Transverse colon (tissue), 4 donors: ENCODE data around the gene NR4A2. TPM values are rescaled to one million over a fixed set of nuclear protein-coding genes. Genes with fewer than 3 reads are reported as not detected.

Source experiments
- DNase-seq: peaks from one replicate; pipeline ENCODE4 v3.0.0-alpha.2; 2019
- H3K27ac ChIP-seq, 4 donors: fragments of 200-600 bp; sonication (generic); 2 replicates each; pipeline ENCODE4 v1.5.1; 2016 to 2018; ENCODE audit warnings: inconsistent platforms in 4 of 4
- H3K27me3 ChIP-seq: fragments of 200-600 bp; sonication (generic); 2 replicates; pipeline ENCODE4 v1.5.1; 2017; ENCODE audit warnings: inconsistent platforms
- H3K36me3 ChIP-seq, 4 donors: fragments of 200-600 bp; sonication (generic); 2 replicates each; pipeline ENCODE4 v1.5.1; 2017 to 2019; ENCODE audit warnings: inconsistent platforms in 4 of 4
- H3K4me1 ChIP-seq, 4 donors: fragments of 200-600 bp; sonication (generic); 2 replicates each; pipeline ENCODE4 v1.5.1; 2017 to 2020; ENCODE audit warnings: inconsistent platforms in 4 of 4
- H3K4me3 ChIP-seq, 4 donors: fragments of 200-600 bp; sonication (generic); 1 replicate in 1 of 4; 2 replicates in 3 of 4; pipeline versions ENCODE4 v1.5.1 to v1.6.1; 2017 to 2019; ENCODE audit warnings: inconsistent platforms in 4 of 4
- H3K9me3 ChIP-seq, 2 donors: fragments of 200-600 bp; sonication (generic); 2 replicates each; pipeline ENCODE4 v1.5.1; 2017 to 2019; ENCODE audit warnings: inconsistent platforms in 2 of 2
- EP300 ChIP-seq: sonication (generic); formaldehyde crosslinking; IDR thresholded peaks from one replicate; pipeline ENCODE4 v1.6.1; 2017; ENCODE audit warnings: antibody characterized with exemption, low read depth
- POLR2A ChIP-seq: fragments of 450-650 bp; IDR thresholded peaks from one replicate; pipeline ENCODE4 v1.6.1; 2016; ENCODE audit warnings: antibody characterized with exemption, mild to moderate bottlenecking, moderate library complexity
- POLR2AphosphoS5 ChIP-seq, 3 donors: sonication (generic); formaldehyde crosslinking; IDR thresholded peaks; one replicate each; pipeline ENCODE4 v1.6.1; 2016; ENCODE audit warnings: antibody characterized with exemption in 3 of 3
- WGBS, 2 donors: methylation state at CpG; one replicate each; pipeline ENCODE4 v1.1.5; 2018; ENCODE audit warnings: low coverage in 1 of 2; 5-methylcytosine and 5-hydroxymethylcytosine counted together
- in situ Hi-C, 4 donors: fragments of 200-750 bp; cut with MboI; loops; one replicate each; pipeline versions ENCODE4 v1.15.0 to v1.15.1; 2017; ENCODE audit warnings: low sequenced_read_pairs in 3 of 4, low pct_ligation_motif_present in 1 of 4, low pct_unique_long_range_greater_than_20kb in 1 of 4
- intact Hi-C: fragments of 100-400 bp; cut with DNase I; formaldehyde crosslinking; loops from one replicate; pipeline ENCODE4 v1.15.1; 2023; ENCODE audit warnings: low total_unique reads
- total RNA-seq, 4 donors: library from RNA; depleted of rRNA; stranded (reverse); fragments of >200 nt; gene quantifications; one replicate each; pipeline ENCODE4 v1.1.0, GENCODE V29; 2016
- TF ChIP-seq, protein P1 (sequence below), 5 experiments: fragments of 200-600 bp in 3 of 5; fragments of 450-650 bp in 2 of 5; sonication (generic) in 3 of 5; IDR thresholded peaks; 1 replicate in 2 of 5; 2 replicates in 3 of 5; pipeline ENCODE4 v1.5.1; 2016 to 2017; ENCODE audit warnings: antibody characterized with exemption in 5 of 5, inconsistent platforms in 3 of 5, mild to moderate bottlenecking in 2 of 5, moderate library complexity in 1 of 5

The NR4A2 gene
- total RNA-seq, 4 donors from 2014 or later = 2.9 to 7.4 (median 4.1) TPM

- Histone ChIP-seq H3K27me3 (peaks cover 3% of the 10 kb centered on the region), H3K4me1 (peaks cover 15 to 57% (median 31%) of the 10 kb centered on the region in 4 donors), H3K27ac (peak overlapping the region; percentile 98 to 100 (median 98)), H3K4me3 (peak overlapping the region; percentile 67 to 95 (median 82)), H3K9me3 (no peaks in the 10 kb centered on the region), H3K36me3 (no peaks in the 10 kb centered on the region)
- TF ChIP-seq, protein P1, sequence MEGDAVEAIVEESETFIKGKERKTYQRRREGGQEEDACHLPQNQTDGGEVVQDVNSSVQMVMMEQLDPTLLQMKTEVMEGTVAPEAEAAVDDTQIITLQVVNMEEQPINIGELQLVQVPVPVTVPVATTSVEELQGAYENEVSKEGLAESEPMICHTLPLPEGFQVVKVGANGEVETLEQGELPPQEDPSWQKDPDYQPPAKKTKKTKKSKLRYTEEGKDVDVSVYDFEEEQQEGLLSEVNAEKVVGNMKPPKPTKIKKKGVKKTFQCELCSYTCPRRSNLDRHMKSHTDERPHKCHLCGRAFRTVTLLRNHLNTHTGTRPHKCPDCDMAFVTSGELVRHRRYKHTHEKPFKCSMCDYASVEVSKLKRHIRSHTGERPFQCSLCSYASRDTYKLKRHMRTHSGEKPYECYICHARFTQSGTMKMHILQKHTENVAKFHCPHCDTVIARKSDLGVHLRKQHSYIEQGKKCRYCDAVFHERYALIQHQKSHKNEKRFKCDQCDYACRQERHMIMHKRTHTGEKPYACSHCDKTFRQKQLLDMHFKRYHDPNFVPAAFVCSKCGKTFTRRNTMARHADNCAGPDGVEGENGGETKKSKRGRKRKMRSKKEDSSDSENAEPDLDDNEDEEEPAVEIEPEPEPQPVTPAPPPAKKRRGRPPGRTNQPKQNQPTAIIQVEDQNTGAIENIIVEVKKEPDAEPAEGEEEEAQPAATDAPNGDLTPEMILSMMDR (IDR thresholded peaks at IDR 0.05) = peak in 2 of 5 experiments; percentile 7 to 17
- TF ChIP-seq EP300 (peak; percentile 66), POLR2AphosphoS5 (IDR thresholded peaks at IDR 0.05) (peak; percentile 71 to 84 (median 80)), POLR2A (peak; percentile 62)
- peak; percentile 93 for DNase-seq
- intact Hi-C loops (loop anchor here (2.0 to 5.0 kb wide), 2 partner anchors 66 to 103 kb away; partner anchors contain the start of gene GPD2), in situ Hi-C loops (loop anchor here in 3 of 4 donors (25.0 kb wide), 2 partner anchors 103 to 253 kb away; partner anchors contain the start of gene GPD2 (in 2 of the 3))
- 1 to 2% methylated on average over 8 to 40 of the region's 40 CpGs for WGBS, 2 donors
Observed at GRCh38 chr2:156334496-156335478, 2.3 kb upstream of the NR4A2 start.

GRCh38 chr2:156333951-156334495, 1.5 kb upstream of the NR4A2 start:
- peak; percentile 77 for DNase-seq
- in situ Hi-C loops (loop anchor here in 3 of 4 donors (25.0 kb wide), 2 partner anchors 103 to 253 kb away; partner anchors contain the start of gene GPD2 (in 2 of the 3)), intact Hi-C loops (loop anchor here (2.0 to 5.0 kb wide), 2 partner anchors 67 to 103 kb away; partner anchors contain the start of gene GPD2)
- 0% methylated on average over 44 of the region's 48 CpGs; no CpG with 5 or more reads in 1 of the 2 donors for WGBS, 2 donors
- TF ChIP-seq EP300 (no peak), POLR2AphosphoS5 (IDR thresholded peaks at IDR 0.05) (peak in 2 of 3 donors; percentile 26 to 53), POLR2A (peak; percentile 79)
- TF ChIP-seq, protein P1 (IDR thresholded peaks at IDR 0.05) = peak in 2 of 5 experiments; percentile 13 to 37
- Histone ChIP-seq H3K27me3 (peaks cover 3% of the 10 kb centered on the region), H3K9me3 (no peaks in the 10 kb centered on the region), H3K27ac (peak overlapping the region; percentile 98 to 100 (median 98)), H3K4me1 (peaks cover 8 to 49% (median 25%) of the 10 kb centered on the region in 4 donors), H3K36me3 (no peaks in the 10 kb centered on the region), H3K4me3 (peak overlapping the region; percentile 67 to 95 (median 82))

DNA sequence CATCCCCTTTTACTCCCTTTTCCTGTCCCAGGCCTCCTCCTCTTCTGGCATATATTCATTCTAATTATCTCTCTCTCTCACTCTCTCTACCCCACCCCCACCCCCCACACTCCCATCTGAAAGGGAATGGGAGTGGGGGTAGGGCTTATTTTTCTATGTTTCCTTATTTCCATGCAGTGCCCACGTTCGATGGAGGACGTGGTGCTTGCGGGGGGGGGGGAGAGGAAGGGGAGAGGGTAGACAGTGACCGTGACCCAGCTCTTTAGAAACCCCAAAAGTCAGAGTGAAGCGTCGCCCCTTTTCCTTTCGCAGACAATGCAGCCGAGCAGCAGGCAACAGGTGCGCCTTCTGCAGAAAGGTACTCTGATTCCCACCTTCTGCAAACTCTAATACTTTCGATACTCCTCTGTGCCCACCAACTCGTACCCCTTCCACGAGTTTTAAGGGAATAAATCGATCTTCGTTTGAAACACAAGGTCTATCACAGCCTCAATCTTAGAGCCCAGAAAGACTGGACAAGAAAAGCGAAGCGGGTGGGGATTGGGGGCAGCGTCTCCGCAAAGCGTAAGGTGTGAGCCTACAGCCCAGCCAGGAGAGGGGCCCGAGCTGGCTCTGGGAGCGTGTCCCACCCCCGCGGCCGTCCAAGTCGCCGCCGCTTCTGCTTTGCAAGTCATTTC, 891 bp upstream of the NR4A2 start:
- no peaks in the 10 kb centered on the region for H3K36me3 ChIP-seq
- H3K4me3 ChIP-seq = peak overlapping the region; percentile 67 to 95 (median 82)
- TF ChIP-seq POLR2A (no peak), POLR2AphosphoS5 (IDR thresholded peaks at IDR 0.05) (no peak), EP300 (no peak)
- TF ChIP-seq, protein P1 (IDR thresholded peaks at IDR 0.05) = no peak
- no peak for DNase-seq
- WGBS, 2 donors = 0 to 1% methylated on average over 6 to 26 of the region's 28 CpGs
- peaks cover 6% of the 10 kb centered on the region for H3K27me3 ChIP-seq
- H3K9me3 ChIP-seq = no peaks in the 10 kb centered on the region
- H3K27ac ChIP-seq = peak overlapping the region; percentile 98 to 100 (median 98)
- in situ Hi-C loops = loop anchor here in 3 of 4 donors (25.0 kb wide), 2 partner anchors 104 to 254 kb away; partner anchors contain the start of gene GPD2 (in 2 of the 3)
- H3K4me1 ChIP-seq = peaks cover 3 to 43% (median 23%) of the 10 kb centered on the region in 4 donors
- intact Hi-C loops = loop anchor here (5.0 kb wide), 1 partner anchor 104 kb away; the partner anchor contains the start of gene GPD2
